HG02970 (cell line): ENCODE data around the gene IFNGR2.
"Not testable (repeated sequence)": the region's sequence is repeated elsewhere in the genome, so short reads cannot be mapped to it uniquely, and the experiment has no call there.

Source experiments
- ATAC-seq: cut with Tn5 transposase; IDR thresholded peaks from one replicate; pipeline ENCODE4 v1.9.1; 2021; ENCODE audit warnings: mild to moderate bottlenecking, moderate library complexity, moderate number of reproducible peaks; ENCODE audit not compliant: unreplicated experiment, low FRiP score

Gene IFNGR2

DNA sequence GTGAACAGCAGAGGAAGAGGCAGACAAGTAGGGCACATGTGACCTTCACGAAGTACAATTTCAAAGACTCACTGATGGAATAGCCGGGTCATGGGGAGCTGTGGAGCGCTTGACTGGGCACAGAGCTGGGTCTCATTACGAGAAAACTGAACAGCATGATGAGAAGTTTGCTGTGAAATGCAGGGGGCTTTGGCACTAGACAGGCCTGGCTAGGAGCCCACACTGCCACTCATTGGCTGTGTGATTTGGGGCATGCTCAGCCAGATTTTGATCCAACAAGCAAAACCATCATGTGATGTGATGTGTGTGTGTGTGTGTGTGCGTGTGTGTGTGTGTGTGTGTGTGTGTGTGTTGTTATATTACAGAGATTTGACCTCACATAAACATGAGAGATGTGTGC, 4.9 kb upstream of the IFNGR2 start:
- no peak for ATAC-seq

DNA sequence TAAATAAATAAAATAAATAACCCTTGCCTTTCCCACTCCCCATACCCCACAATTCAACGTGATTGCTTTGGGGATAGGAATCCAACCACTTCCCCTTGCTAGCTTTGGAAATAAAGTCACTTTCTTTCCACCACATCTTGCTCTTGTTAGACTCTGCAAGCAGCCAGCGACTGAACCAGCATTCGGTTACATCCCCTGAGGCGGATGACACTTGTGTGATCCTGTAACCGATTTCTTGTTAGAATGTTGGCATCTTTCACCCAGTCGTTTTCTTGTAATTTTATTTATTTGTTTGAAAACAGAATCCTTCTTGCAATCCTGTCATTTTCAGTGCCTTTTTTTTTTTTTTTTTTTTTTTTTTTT, 1.6 kb upstream of the IFNGR2 start:
- ATAC-seq = no peak

DNA sequence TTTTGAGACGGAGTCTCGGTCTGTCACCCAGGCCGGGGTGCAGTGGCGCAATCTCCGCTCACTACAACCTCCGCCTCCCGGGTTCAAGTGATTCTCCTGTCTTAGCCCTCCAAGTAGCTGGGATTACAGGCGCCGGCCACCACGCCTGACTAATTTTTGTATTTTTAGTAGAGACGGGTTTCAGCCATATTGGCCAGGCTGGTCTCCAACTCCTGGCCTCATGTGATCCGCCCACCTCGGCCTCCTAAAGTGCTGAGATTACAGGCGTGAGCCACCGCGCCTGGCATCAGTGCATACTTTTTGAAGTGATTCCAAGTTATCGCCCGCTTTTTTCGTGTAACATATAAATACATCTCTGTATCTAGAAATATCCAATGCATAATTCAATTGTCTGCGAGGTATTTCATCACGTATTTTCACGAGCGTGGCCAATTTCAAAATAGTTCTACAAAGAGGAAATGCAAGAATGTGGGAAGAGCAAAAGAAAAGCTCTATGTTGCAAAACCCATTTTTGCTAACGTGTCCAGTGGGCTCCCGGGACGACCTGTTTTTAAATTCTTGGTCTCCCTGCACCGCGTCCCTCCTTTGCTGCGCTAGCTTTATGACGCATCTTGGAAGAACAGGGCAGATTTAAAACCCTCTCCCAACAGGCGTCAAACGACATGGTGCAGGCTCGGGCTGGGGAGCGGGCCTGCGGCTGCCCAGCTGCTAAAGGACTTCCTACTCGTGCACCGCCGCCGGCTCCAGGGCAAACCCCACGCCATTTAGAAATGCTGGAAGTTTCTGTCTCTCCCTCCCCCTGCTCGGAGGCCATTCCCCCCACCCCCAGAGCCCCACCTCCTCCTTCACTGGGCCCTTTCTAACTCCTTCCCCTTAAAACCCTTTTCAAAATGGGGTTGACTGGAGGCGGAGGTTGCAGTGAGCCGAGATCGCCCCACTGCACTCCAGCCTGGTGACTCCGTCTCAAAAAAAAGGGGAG, 923 bp upstream of the IFNGR2 start:
- ATAC-seq = no peak

DNA sequence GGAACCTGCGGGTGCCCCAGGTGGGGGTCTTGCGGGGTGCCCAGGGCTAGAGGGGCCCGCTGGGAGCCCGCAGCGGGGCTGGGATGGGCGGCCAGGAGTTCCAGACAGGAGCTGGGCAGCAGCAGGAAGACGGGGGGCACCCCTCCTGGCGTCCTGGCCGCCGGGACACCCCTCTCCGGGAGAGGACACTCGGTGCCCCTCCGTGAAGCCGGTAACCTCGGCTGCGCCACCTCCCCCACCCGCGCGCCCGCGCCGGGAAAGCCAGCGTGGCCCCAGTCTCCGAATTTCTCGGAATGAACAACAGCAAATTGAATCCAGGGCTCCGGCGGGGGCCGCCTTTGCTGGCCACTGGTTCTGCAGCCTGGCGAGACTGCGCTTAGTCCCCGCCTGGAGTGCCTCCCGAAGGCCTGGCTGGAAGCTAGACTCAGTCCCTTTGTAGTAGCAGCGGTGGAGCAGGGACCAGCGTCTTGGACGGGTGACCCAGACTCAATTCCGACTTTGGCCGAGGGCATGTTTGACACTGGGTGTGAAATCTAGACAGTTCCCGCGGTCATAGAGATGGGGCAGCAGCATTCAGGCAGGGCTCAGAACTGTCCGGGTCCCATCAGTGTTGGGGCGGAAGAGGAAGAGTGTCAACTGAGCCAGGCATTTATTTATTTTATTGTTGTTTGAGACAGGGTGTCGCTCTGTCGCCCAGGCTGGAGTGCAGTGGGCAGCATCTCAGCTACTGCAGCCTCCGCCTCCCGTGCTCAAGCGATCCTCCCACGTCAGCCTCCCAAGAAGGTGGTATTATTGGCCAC, 773 bp downstream of the IFNGR2 start:
- peak; percentile 14 for ATAC-seq

DNA sequence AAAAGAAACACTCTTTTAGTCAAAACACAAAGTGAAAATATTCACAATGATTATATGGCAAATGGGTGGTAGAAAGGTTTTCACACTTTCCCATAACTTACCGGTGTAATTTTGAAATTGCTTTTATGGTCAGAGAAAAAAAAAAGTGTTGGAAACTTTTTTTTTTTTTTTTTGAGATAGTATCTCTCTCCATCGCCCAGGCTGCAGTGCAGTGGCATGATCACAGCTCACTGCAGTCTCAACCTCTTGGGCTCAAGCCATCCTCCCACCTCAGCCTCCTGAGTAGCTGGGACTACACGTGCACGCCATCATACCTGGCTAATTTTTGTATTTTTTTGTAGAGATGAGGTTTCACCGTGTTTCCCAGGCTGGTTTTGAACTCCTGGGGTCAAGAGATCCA, 3.3 kb downstream of the IFNGR2 start:
- no peak for ATAC-seq

DNA sequence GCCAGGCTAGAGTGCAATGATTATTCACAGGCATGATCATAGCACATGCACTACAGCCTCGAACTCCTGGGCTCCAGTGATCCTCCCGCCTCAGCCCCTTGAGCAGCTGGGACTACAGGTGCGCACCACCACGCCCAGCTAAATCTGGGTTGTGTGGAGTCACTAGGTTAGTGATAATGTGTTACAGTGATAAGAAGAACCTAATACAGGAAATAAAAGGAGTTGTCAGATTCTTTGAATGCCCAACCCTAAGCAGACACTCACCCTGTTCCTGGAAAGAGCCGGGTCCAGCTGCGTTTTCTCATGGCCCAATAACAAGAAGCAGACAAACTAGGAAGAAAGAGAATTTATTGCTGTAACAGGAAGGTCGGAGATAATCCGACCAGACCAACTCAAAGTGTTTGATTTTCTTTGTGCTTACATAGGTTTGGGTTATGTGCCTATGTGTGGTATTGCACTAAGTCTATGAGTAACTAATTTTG, 8.8 kb downstream of the IFNGR2 start:
- no peak for ATAC-seq

DNA sequence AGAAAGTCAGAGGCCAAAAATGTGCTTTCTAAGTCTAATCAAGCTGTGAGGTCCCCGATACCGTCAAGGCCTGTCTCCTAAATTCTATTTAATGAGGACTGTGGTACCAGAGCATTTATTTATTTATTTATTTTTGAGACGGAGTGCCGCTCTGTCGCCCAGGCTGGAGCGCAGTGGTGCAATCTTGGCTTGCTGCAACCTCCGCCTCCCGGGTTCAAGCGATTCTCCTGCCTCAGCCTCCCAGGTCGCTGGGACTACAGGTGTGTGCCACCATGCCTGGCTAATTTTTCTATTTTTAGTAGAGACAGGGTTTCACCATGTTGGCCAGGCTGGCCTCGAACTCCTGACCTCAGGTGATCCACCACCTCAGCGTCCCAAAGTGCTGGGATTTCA, 9.2 kb downstream of the IFNGR2 start:
- ATAC-seq = not testable (repeated sequence)

DNA sequence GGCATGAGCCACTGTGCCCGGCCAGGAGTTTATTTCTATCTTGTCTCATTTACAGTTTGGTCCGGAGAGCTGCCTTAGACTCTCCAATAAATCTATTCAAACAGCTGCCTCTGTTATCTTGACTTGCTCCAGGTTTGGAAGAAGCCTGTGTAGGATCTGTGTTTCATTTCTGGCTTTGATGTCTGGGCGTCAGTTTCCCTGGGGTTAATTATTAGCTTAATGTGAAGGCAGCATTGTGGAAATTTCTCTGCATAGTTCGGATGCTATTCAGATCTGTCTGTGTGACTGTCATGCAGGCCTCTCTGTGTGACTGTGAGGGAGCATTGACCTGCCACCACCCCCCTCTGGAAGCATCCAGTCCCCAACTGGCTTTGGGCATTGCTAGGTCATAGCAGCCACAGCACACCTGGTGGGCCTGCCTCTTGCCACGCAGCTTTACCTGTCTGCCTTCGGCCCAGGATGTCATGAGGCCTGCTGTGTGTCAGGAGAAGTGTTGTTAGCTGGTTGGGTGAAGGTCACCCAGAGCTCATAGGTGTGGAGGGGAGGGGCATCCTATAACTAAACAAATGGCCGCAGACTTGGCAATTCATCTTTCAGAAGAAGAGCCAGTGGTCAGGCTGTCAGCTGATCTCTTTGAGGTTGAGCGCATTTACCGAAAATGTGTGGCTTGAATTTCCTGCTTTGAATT, 9.8 kb downstream of the IFNGR2 start:
- ATAC-seq = no peak

DNA sequence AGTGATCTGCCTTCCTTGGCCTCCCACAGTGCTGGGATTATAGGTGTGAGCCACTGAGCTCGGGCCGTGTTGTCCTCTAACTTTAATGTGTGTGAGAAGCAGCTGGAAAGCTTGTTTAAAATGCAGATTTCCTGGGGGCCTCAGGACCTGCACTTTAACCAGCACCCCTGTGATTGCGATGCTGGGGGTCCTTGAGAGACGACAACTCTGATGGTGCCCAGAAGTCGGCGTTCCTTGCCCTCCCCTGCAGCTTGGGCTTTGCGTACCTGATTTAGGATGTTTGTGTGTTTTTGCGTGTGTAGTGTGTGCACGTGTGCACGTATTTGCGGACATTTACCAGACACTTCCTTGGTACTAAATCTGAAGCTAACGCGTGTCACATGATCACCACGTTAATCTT, 10.9 kb downstream of the IFNGR2 start:
- no peak for ATAC-seq

DNA sequence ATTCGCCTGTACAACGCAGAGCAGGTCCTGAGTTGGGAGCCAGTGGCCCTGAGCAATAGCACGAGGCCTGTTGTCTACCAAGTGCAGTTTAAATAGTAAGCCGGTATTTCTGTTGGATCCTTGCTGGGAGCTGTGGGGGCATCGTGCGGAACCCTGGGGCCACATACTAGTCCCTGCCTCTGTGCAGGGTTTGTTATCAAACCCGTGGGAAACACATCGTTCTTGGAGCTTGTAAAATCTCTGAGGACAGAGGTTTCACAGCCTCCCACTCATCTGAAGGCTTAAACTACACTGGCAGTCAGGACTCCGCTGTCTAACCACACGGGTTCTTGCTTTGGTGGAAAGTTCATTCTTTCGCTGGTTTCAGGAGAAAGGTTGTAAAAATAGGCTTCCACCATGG, 11.7 kb downstream of the IFNGR2 start:
- ATAC-seq = no peak

DNA sequence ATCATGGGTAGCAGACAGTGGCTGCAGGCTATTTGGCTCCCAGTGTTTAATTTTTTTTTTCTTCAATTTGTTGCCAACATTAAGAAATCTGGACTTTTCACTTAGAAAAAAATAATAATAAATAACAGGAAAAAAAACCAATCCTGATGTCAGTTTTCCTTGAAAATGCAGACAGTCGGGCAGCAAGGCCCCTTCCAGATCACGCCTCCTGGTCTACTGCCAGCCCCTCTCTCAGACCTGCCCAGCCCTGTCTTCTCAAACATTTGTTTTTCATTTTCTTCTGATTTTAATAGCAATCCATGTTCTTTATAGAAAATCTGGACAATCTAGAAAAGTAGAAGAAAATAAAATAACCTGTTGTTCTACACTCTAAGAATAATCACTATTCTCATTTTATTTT, 15.5 kb downstream of the IFNGR2 start:
- ATAC-seq = no peak

DNA sequence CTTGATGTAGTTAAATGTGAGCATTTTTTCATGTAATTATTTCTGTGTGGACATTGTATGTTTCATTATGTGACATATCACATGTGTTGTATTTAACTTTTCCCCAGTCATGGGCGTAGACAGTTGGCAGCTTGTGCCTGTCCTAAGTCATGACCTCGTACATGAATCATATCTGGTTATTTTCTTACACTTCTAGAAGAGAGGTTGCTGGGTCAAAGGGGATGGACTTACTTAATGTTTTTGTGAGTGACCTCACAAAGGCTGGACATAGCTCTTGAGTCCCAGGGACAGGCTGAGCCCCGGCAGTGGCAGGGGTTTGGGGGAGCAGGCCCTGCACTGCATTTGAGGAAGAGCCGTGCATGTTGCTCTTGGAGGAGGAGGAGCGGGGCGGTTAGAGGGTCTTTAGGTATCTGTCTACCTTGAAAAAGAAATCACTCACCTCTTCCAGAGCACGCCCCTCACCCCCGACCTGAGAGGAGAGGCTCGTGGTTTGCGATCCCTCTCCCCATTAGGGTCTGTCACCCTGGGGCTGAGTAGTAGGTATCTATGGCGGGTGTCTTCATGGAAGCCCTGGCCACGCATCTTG, 16.4 kb downstream of the IFNGR2 start:
- ATAC-seq = no peak

DNA sequence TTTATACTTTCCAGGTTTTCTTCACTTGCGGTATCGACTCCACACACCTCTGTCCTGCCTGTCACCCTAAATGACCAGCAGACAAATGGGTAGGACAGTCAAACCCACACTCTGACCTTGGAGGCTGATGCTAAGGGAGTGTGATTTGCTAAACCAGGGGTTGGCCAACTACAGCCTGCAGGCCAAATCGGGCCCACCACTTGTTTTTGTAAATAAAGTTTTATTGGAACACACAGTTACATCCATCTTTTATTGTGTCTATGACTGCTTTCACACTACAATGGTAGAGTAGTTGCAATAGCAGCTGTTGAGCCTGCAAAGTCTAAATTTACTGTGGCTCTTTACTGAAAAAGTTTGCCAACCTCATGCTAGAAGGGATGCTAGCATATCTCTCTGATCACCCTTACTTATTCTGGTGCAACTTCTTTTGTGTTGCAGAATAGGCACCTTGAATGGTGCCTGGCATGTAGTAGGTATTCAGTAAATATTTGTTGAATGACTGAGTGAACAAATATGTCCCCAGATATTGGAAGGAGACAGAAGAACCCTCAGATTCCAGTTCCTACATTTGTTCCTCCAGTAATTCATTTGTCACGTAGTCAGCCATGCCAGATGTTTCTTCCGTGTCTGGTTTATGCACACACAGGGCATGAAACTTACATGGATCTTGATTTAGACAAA, 18.6 kb downstream of the IFNGR2 start:
- ATAC-seq = no peak

DNA sequence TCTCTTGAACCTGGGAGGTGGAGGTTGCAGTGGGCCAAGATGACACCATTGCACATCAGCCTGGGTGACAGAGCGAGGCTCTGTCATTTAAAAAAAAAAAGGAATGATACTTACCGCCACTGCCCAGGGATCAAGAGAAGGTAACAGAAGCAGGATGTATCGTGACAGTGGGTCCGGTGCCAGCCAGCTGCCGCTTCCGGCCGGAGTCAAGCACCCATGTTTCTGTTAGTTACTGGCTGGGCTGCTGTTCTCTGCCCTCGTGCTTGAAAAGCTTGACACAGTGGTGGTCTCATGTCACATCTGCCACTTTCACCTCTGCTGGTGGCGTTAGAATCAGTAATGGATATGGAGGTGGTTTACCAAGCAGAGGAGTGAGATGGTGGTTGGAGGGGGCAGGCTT, 21.0 kb downstream of the IFNGR2 start:
- no peak for ATAC-seq

DNA sequence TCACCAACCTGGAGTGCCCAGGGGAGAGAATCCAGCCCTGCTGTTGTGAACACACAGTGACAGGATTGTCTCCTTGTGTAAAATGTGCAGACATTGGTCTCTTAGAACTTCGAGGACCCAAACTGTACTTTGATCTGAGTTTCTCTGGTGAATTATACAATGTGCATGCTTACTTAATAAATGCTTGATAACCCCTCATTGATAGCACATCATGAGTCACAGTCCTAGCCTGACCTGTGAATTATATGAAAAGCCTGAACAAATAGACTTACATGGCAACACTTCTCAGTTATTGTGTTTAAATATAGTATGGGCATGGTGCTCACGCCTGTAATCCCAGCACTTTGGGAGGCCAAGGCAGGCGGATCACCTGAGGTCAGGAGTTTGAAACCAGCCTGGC, 22.6 kb downstream of the IFNGR2 start:
- ATAC-seq = no peak

DNA sequence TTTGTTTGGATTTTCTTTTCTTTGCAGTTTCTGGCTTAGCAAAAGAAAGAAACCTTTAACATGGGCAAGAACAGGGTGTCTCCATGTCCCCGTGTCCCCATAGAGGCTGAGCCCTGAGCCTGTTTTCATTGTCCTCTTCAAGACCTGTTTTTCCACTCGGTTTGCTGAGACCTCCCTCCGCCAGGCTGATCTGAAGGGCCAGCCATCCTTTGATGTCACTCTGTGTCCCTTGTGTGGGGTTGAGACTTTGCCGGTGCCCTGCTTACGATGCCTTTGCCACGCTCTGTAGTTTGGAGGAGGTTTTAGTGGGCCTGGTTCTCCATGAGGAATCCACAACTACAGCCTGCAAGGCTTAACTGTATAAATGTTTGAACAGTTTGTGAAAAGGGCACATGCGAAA, 23.8 kb downstream of the IFNGR2 start:
- no peak for ATAC-seq

DNA sequence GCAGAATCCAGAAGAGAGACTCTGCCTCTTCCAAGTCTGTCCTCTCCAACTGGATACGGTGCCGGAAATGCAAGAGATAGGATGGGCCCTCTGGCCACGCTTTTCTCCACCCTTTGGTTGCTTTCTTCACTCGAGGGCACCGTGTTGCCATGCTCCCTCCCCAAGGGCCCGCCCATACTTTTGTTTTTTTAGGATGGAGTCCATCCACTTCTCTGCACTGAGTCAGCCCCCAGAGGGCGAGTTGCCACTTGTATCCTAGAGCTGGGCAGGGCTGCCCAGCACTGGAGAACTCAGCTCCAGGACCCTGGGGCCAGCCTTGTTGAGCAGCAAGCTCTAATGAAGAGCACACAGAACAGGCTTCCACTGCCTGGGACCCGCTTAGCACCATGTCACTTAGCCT, 25.5 kb downstream of the IFNGR2 start:
- ATAC-seq = no peak

DNA sequence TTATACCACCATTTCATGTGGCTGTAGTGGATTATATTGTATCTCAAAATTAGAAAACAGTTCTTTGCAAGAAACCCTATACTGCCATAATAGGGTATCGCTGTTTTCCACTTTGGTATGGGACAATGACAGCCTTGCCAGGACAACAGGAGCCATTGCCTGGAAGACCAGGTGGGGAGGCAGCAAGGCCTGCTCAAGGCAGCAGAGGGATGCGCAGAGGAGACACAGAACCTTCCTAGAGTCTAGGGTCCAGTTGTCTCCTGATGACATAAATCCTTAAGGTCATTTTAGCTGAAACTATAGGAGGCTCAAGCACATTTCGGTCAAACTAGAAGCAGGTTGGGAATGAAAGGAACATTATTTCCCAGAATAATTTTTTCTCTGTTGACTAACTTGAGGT, 27.6 kb downstream of the IFNGR2 start:
- ATAC-seq = no peak

DNA sequence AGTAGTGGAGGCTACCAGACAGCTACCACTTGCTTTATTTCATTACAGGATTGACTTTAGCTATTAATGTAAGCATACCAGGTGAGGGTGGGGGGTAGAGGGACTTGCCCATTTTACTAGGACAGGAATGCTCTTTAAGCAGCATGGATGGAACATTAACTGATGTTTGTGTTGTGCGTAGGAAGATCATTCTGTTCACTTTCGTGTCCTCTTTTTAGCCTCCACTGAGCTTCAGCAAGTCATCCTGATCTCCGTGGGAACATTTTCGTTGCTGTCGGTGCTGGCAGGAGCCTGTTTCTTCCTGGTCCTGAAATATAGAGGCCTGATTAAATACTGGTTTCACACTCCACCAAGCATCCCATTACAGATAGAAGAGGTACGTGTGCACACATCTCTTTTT, 29.3 kb downstream of the IFNGR2 start:
- no peak for ATAC-seq

DNA sequence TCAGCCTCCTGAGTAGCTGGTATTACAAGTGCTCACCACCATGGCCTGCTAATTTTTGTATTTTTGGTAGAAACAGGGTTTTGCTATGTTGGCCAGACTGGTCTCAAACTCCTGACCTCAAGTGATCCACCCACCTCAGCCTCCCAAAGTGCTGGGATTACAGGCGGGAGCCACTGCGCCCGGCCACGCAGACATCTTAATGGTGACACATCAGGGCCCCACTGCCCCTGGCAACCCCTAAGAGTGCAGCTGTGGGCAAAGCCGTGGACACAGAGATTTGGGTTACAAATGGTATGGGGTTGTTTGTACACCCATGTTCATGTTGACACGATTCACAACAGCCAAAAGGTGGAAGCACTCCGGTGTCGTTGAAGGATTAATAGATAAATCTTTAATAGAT, 29.8 kb downstream of the IFNGR2 start:
- ATAC-seq = no peak
